Kidney capillary endothelial cell (primary cell): ENCODE results near the gene GPR107.

Source experiments
- DNase-seq: peaks from one replicate; pipeline ENCODE4 v3.0.0-alpha.2; 2018; ENCODE audit warnings: low spot score

GPR107 gene

GRCh38 chr9:130110166-130110565 lies 56.5 kb downstream of the GPR107 start:
- DNase-seq: no peak

- DNase-seq: no peak
Observed at GRCh38 chr9:130110596-130111021, 56.9 kb downstream of the GPR107 start.

- DNase-seq: no peak
Observed at GRCh38 chr9:130111786-130112537, 58.3 kb downstream of the GPR107 start.

- DNase-seq: no peak
Observed at GRCh38 chr9:130112538-130113151, 58.9 kb downstream of the GPR107 start.

- DNase-seq: no peak
Observed at GRCh38 chr9:130114741-130115140, 61.0 kb downstream of the GPR107 start.

GRCh38 chr9:130116346-130116745 lies 62.6 kb downstream of the GPR107 start:
- no peak for DNase-seq

GRCh38 chr9:130117376-130117775 lies 63.7 kb downstream of the GPR107 start:
- DNase-seq: no peak

GRCh38 chr9:130117816-130118632 lies 64.3 kb downstream of the GPR107 start:
- peak; percentile 33 for DNase-seq

GRCh38 chr9:130118841-130119518 lies 65.3 kb downstream of the GPR107 start:
- no peak for DNase-seq

- no peak for DNase-seq
Observed at GRCh38 chr9:130119519-130120298, 66.0 kb downstream of the GPR107 start.

GRCh38 chr9:130120299-130120587 lies 66.5 kb downstream of the GPR107 start:
- no peak for DNase-seq

GRCh38 chr9:130120832-130121231 lies 67.1 kb downstream of the GPR107 start:
- DNase-seq: no peak

GRCh38 chr9:130122456-130122855 lies 68.8 kb downstream of the GPR107 start:
- no peak for DNase-seq

GRCh38 chr9:130124085-130124860 lies 70.6 kb downstream of the GPR107 start:
- DNase-seq: no peak

GRCh38 chr9:130126721-130127433 lies 73.2 kb downstream of the GPR107 start:
- no peak for DNase-seq

GRCh38 chr9:130128251-130128650 lies 74.5 kb downstream of the GPR107 start:
- DNase-seq: no peak

- DNase-seq: no peak
Observed at GRCh38 chr9:130128733-130129431, 75.2 kb downstream of the GPR107 start.

- DNase-seq: no peak
Observed at GRCh38 chr9:130129432-130130061, 75.8 kb downstream of the GPR107 start.

- no peak for DNase-seq
Observed at GRCh38 chr9:130132746-130133145, 79.0 kb downstream of the GPR107 start.
